GM06990 (cell line): ENCODE measurements around the gene HIVEP1.

Experiments
- DNase-seq: peaks from one replicate; pipeline ENCODE4 v3.0.0-alpha.2; 2011; ENCODE audit not compliant: insufficient read length; ENCODE audit errors: extremely low read depth
- H3K27me3 ChIP-seq: replicated peaks from 2 replicates; pipeline ENCODE4 v1.6.0; 2011; ENCODE audit warnings: low read length; ENCODE audit not compliant: control insufficient read depth, insufficient read depth
- H3K36me3 ChIP-seq: 2 replicates; pipeline ENCODE4 v1.5.1; 2011; ENCODE audit warnings: low read length; ENCODE audit not compliant: control insufficient read depth, insufficient read depth
- H3K4me3 ChIP-seq: replicated peaks from 2 replicates; pipeline ENCODE4 v1.5.1; 2011; ENCODE audit warnings: low read depth, mild to moderate bottlenecking, control low read depth, low read length
- CTCF ChIP-seq: IDR thresholded peaks from 2 replicates; pipeline ENCODE4 v1.5.1; 2011; ENCODE audit warnings: low read length, control low read depth, mild to moderate bottlenecking, inconsistent platforms; ENCODE audit not compliant: insufficient read depth, poor library complexity, severe bottlenecking

Gene HIVEP1

GRCh38 chr6:12084681-12085080 is 72.6 kb downstream of the HIVEP1 start:
- Histone ChIP-seq H3K27me3 (no peaks in the 10 kb centered on the region), H3K4me3 (no peak overlapping the region), H3K36me3 (peaks cover 2% of the 10 kb centered on the region; the same call in 1 of the 2 replicates)
- no peak for DNase-seq
- TF ChIP-seq CTCF = no peak

- Histone ChIP-seq H3K27me3 (no peaks in the 10 kb centered on the region), H3K36me3 (peaks cover 2% of the 10 kb centered on the region), H3K4me3 (no peak overlapping the region)
- DNase-seq = no peak
- no peak for TF ChIP-seq CTCF
Measured at GRCh38 chr6:12088531-12088930, 76.4 kb downstream of the HIVEP1 start.

GRCh38 chr6:12090714-12091113 is 78.6 kb downstream of the HIVEP1 start:
- DNase-seq = no peak
- Histone ChIP-seq H3K27me3 (no peaks in the 10 kb centered on the region), H3K36me3 (peaks cover 2% of the 10 kb centered on the region), H3K4me3 (no peak overlapping the region)
- no peak for TF ChIP-seq CTCF

- no peaks in the 10 kb centered on the region for H3K27me3 ChIP-seq
- TF ChIP-seq CTCF = no peak
- H3K4me3 ChIP-seq = no peak overlapping the region
- no peak for DNase-seq
- H3K36me3 ChIP-seq = peaks cover 2% of the 10 kb centered on the region
Measured at GRCh38 chr6:12092762-12093161, 80.7 kb downstream of the HIVEP1 start.

GRCh38 chr6:12094689-12095088 is 82.6 kb downstream of the HIVEP1 start:
- Histone ChIP-seq H3K27me3 (no peaks in the 10 kb centered on the region), H3K36me3 (peaks cover 2% of the 10 kb centered on the region), H3K4me3 (no peak overlapping the region)
- no peak for TF ChIP-seq CTCF
- DNase-seq = no peak

GRCh38 chr6:12096342-12096741 is 84.2 kb downstream of the HIVEP1 start:
- Histone ChIP-seq H3K27me3 (no peaks in the 10 kb centered on the region), H3K4me3 (no peak overlapping the region), H3K36me3 (peaks cover 2% of the 10 kb centered on the region)
- no peak for DNase-seq
- no peak for TF ChIP-seq CTCF
